Testis (tissue), 2 donors: ENCODE data around the gene AFF1.

Experiments
- POLR2A ChIP-seq: fragments of 450-650 bp; IDR thresholded peaks from one replicate; pipeline ENCODE4 v1.6.1; 2017; ENCODE audit warnings: antibody characterized with exemption, mild to moderate bottlenecking, moderate library complexity
- TF ChIP-seq, protein P1 (sequence below), 3 experiments: fragments of 450-650 bp in 2 of 3; fragments of 200-600 bp in 1 of 3; sonication (generic) in 1 of 3; IDR thresholded peaks; one replicate each; pipeline ENCODE4 v1.5.1; 2016 to 2019; ENCODE audit warnings: antibody characterized with exemption in 3 of 3, mild to moderate bottlenecking in 2 of 3, moderate library complexity in 1 of 3

DNA sequence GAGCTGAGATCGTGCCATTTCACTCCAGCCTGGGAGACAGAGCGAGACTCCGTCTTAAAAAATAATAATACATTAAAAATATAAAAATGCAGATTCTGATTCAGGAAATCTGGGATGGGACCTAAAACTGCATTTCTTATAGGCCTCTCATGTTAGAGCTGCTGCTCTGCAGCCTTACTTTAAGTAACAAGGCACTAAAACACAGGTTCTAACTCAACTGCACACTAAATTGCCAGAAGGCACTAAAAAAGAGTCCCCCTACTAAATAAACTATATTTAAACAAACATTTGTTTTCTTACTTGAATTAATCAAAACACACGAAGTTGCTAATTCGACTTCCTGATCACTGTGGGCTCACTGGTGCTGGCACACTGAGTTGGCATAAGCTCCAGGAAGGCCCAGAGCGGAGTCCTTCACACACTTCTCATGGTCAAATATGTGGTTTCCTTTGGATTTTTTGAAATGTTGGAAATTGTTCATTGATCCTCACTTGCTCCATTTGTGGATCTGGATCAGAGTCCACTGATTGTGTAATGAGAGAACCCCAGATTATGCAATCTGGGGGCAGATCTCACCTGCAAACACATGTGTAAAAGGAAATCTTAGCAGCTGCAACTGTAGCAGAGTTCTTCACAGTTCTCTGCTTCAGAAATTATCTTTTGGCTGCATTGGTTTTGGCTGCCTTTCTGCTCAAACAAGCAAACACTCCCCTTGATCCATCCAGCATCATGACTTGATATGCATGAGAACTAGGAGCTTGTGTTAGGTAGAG lies 59.3 kb downstream of the AFF1 start:
- TF ChIP-seq, protein P1, sequence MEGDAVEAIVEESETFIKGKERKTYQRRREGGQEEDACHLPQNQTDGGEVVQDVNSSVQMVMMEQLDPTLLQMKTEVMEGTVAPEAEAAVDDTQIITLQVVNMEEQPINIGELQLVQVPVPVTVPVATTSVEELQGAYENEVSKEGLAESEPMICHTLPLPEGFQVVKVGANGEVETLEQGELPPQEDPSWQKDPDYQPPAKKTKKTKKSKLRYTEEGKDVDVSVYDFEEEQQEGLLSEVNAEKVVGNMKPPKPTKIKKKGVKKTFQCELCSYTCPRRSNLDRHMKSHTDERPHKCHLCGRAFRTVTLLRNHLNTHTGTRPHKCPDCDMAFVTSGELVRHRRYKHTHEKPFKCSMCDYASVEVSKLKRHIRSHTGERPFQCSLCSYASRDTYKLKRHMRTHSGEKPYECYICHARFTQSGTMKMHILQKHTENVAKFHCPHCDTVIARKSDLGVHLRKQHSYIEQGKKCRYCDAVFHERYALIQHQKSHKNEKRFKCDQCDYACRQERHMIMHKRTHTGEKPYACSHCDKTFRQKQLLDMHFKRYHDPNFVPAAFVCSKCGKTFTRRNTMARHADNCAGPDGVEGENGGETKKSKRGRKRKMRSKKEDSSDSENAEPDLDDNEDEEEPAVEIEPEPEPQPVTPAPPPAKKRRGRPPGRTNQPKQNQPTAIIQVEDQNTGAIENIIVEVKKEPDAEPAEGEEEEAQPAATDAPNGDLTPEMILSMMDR (IDR thresholded peaks at IDR 0.05), result no peak
- TF ChIP-seq POLR2A, result no peak
